Glomerular endothelial cell (primary cell): ENCODE measurements around the gene CCSER2. TPM values are rescaled to one million over a fixed set of nuclear protein-coding genes. Genes with fewer than 3 reads are reported as not detected.

ENCODE experiments used
- DNase-seq: peaks from one replicate; pipeline ENCODE4 v3.0.0-alpha.2; 2011; ENCODE audit warnings: low read depth, low spot score; ENCODE audit errors: extremely low read depth
- total RNA-seq: library from RNA; depleted of rRNA; stranded (reverse); fragments of >200 nt; gene quantifications from 2 replicates; pipeline ENCODE4 v1.2.3, GENCODE V29; 2015

CCSER2 gene
- total RNA-seq, 1 donor from 2014 or later = 44.9 TPM

- DNase-seq = no peak
Measured at GRCh38 chr10:84540617-84541288, 212.4 kb downstream of the CCSER2 start.

GRCh38 chr10:84541289-84541637 lies 212.9 kb downstream of the CCSER2 start:
- no peak for DNase-seq

- no peak for DNase-seq
Measured at GRCh38 chr10:84542522-84543490, 214.4 kb downstream of the CCSER2 start.

GRCh38 chr10:84543948-84544347 lies 215.6 kb downstream of the CCSER2 start:
- no peak for DNase-seq

- no peak for DNase-seq
Measured at GRCh38 chr10:84545651-84546050, 217.3 kb downstream of the CCSER2 start.

- no peak for DNase-seq
Measured at GRCh38 chr10:84546609-84547008, 218.2 kb downstream of the CCSER2 start.

- DNase-seq = no peak
Measured at GRCh38 chr10:84547616-84548015, 219.2 kb downstream of the CCSER2 start.

- DNase-seq = no peak
Measured at GRCh38 chr10:84548869-84549268, 220.5 kb downstream of the CCSER2 start.

GRCh38 chr10:84549368-84550165 lies 221.2 kb downstream of the CCSER2 start:
- no peak for DNase-seq

- no peak for DNase-seq
Measured at GRCh38 chr10:84550756-84551436, 222.5 kb downstream of the CCSER2 start.

GRCh38 chr10:84551437-84552120 lies 223.2 kb downstream of the CCSER2 start:
- no peak for DNase-seq

- no peak for DNase-seq
Measured at GRCh38 chr10:84552478-84552877, 224.1 kb downstream of the CCSER2 start.

- DNase-seq = no peak
Measured at GRCh38 chr10:84562592-84562991, 234.2 kb downstream of the CCSER2 start.

GRCh38 chr10:84563355-84563754 lies 235.0 kb downstream of the CCSER2 start:
- DNase-seq = no peak

- no peak for DNase-seq
Measured at GRCh38 chr10:84563868-84564267, 235.5 kb downstream of the CCSER2 start.

GRCh38 chr10:84565881-84566582 lies 237.6 kb downstream of the CCSER2 start:
- DNase-seq = no peak

- no peak for DNase-seq
Measured at GRCh38 chr10:84567133-84567532, 238.7 kb downstream of the CCSER2 start.
